Left lung (tissue), 10 donors: ENCODE data around the gene PCDHGA9. TPM values are rescaled to one million over a fixed set of nuclear protein-coding genes. Genes with fewer than 3 reads are reported as not detected.
"Not testable (repeated sequence)": the region's sequence is repeated elsewhere in the genome, so short reads cannot be mapped to it uniquely, and the experiment has no call there.

ENCODE experiments used
- ATAC-seq: fragments of 200-7000 bp; cut with Tn5 transposase; one replicate; pipeline ENCODE4 v1.9.1; 2020; ENCODE audit warnings: moderate library complexity
- DNase-seq, 4 donors: peaks; one replicate each; pipeline ENCODE4 v3.0.0-alpha.2; 2013 to 2020
- H3K27ac ChIP-seq, 2 donors: fragments of 200-600 bp; sonication (generic) in 1 of 2; one replicate each; pipeline versions ENCODE4 v1.5.0 to v1.8.0; 2020 to 2021
- H3K27me3 ChIP-seq, 2 donors: fragments of 200-600 bp; sonication (generic) in 1 of 2; one replicate each; pipeline versions ENCODE4 v1.5.0 to v1.8.0; 2020 to 2021
- H3K36me3 ChIP-seq, 2 donors: fragments of 200-600 bp; sonication (generic) in 1 of 2; one replicate each; pipeline versions ENCODE4 v1.5.0 to v1.8.0; 2020 to 2021
- H3K4me1 ChIP-seq, 2 donors: fragments of 200-600 bp; one replicate each; pipeline ENCODE4 v1.8.0; 2021
- H3K4me3 ChIP-seq, 2 donors: fragments of 200-600 bp; sonication (generic) in 1 of 2; one replicate each; pipeline versions ENCODE4 v1.5.0 to v1.8.0; 2020 to 2021; ENCODE audit warnings: mild to moderate bottlenecking in 1 of 2
- H3K9me3 ChIP-seq, 2 donors: fragments of 200-600 bp; sonication (generic) in 1 of 2; one replicate each; pipeline versions ENCODE4 v1.5.0 to v1.8.0; 2020 to 2021
- CTCF ChIP-seq, 2 donors: fragments of 200-600 bp; sonication (generic) in 1 of 2; IDR thresholded peaks; one replicate each; pipeline versions ENCODE4 v1.5.0 to v1.8.0; 2021; ENCODE audit warnings: antibody characterized with exemption in 2 of 2
- intact Hi-C, 2 donors: fragments of 100-400 bp; cut with DNase I; formaldehyde crosslinking; loops; one replicate each; pipeline versions ENCODE4 v1.11.2 to v1.14.2; 2022
- polyA plus RNA-seq, 6 donors: library from polyadenylated mRNA; unstranded; fragments of 120-200 nt; gene quantifications; one replicate each; pipeline ENCODE4 v1.2.1, GENCODE V29; 2013; ENCODE audit not compliant: insufficient read length in 6 of 6
- total RNA-seq, 2 donors: library from RNA; stranded (reverse); fragmentation: NEBNext Ultra II Directional; extraction: Animal tissue kit (Norgen Biotek cat#: 25700); gene quantifications; one replicate each; pipeline ENCODE4 v1.2.1, GENCODE V29; 2021
- donor health status: DM: no; HTN: yes; CAD: no.
- donor health status: DM: no; HTN: no; CAD: no.

Gene PCDHGA9
- total and polyA plus RNA-seq, 8 donors = 4.0 to 7.2 (median 5.7) TPM

DNA sequence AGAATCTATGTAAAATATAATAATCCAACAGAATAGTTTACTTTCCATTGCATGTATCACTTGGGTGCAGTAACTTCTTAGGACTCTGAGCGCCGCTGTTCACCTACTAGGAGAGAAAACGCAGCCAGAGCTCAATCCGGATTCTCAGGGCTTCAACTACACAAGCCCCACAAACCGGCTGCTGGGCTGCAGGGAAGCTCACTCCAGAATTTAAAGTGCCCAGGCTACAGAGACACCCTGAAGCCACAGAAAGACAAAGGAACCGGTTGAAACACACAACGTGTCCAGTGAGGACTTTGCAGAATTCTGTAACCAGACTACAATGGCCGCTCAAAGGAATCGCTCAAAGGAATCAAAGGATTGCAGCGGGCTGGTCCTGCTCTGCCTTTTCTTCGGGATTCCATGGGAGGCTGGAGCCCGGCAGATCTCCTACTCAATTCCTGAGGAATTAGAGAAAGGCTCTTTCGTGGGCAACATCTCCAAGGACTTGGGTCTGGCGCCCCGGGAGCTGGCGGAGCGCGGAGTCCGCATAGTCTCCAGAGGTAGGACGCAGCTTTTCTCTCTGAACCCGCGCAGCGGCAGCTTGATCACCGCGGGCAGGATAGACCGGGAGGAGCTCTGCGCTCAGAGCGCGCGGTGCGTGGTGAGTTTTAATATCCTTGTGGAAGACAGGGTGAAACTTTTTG is 10.4 kb downstream of the PCDHGA9 start, which contains the start of gene PCDHGA10:
Gene PCDHGA10 (plus strand): TSS at position 134 of the 686 bp plus-strand sequence. CDS start 189 bp downstream, at position 323.
- ATAC-seq = peak; percentile 71
- intact Hi-C loops = loop anchor here in 1 of 2 donors (10.0 kb wide), 2 partner anchors 112 to 152 kb away; no protein-coding TSS in a partner anchor
- Histone ChIP-seq H3K4me3 (peak within 1 kb of the TSS in 1 of 2 donors; percentile 33), H3K4me1 (peaks cover 0 to 5% of the 10 kb centered on the region in 2 donors), H3K27me3 (peaks cover 25 to 94% of the 10 kb centered on the region in 2 donors), H3K9me3 (peaks cover 0 to 63% of the 10 kb centered on the region in 2 donors), H3K27ac (no peak within 1 kb of the TSS), H3K36me3 (no peaks in the 10 kb centered on the region)
- peak in 2 of 4 donors; percentile 24 to 80 for DNase-seq
- peak; percentile 29 to 49 for TF ChIP-seq CTCF (IDR thresholded peaks at IDR 0.05)

DNA sequence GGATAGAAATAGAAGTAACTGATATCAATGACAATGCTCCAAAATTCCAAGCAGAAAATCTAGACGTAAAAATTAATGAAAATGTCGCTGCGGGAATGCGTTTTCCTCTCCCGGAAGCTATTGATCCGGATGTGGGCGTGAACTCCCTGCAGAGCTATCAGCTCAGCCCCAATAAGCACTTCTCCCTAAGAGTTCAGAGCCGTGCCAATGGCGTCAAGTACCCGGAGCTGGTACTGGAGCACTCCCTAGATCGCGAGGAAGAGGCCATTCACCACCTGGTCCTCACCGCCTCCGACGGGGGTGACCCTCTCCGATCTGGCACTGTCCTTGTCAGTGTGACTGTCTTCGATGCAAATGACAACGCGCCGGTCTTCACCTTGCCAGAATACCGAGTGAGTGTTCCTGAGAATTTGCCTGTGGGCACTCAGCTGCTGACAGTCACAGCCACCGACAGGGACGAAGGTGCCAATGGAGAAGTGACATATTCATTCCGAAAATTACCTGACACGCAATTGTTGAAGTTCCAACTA is 11.0 kb downstream of the PCDHGA9 start:
- Histone ChIP-seq H3K4me1 (peaks cover 0 to 5% of the 10 kb centered on the region in 2 donors), H3K27ac (no peak overlapping the region), H3K36me3 (no peaks in the 10 kb centered on the region), H3K27me3 (peaks cover 28 to 94% of the 10 kb centered on the region in 2 donors), H3K4me3 (peak overlapping the region in 1 of 2 donors; percentile 33), H3K9me3 (peaks cover 0 to 64% of the 10 kb centered on the region in 2 donors)
- peak in 1 of 4 donors; percentile 48 for DNase-seq
- TF ChIP-seq CTCF (IDR thresholded peaks at IDR 0.05) = no peak
- intact Hi-C loops = loop anchor here in 1 of 2 donors (10.0 kb wide), 2 partner anchors 111 to 151 kb away; no protein-coding TSS in a partner anchor
- no peak for ATAC-seq

- intact Hi-C loops = loop anchor here in 1 of 2 donors (10.0 kb wide), 2 partner anchors 110 to 150 kb away; no protein-coding TSS in a partner anchor
- Histone ChIP-seq H3K9me3 (peaks cover 6 to 64% of the 10 kb centered on the region in 2 donors), H3K27me3 (peaks cover 31 to 94% of the 10 kb centered on the region in 2 donors)
- H3K36me3 ChIP-seq, H3K4me3 ChIP-seq, H3K4me1 ChIP-seq, ATAC-seq, H3K27ac ChIP-seq: not testable (repeated sequence)
- peak in 1 of 4 donors; percentile 58 for DNase-seq
Observed at GRCh38 chr5:141414548-141415274, 12.1 kb downstream of the PCDHGA9 start.

GRCh38 chr5:141415275-141415618 is 12.7 kb downstream of the PCDHGA9 start:
- Histone ChIP-seq H3K9me3 (peaks cover 7 to 64% of the 10 kb centered on the region in 2 donors), H3K27me3 (peaks cover 29 to 94% of the 10 kb centered on the region in 2 donors)
- intact Hi-C loops = loop anchor here in 1 of 2 donors (10.0 kb wide), 2 partner anchors 110 to 150 kb away; no protein-coding TSS in a partner anchor
- not testable (repeated sequence) for H3K27ac ChIP-seq, H3K4me3 ChIP-seq, H3K36me3 ChIP-seq, H3K4me1 ChIP-seq, ATAC-seq
- DNase-seq = peak in 1 of 4 donors; percentile 43

DNA sequence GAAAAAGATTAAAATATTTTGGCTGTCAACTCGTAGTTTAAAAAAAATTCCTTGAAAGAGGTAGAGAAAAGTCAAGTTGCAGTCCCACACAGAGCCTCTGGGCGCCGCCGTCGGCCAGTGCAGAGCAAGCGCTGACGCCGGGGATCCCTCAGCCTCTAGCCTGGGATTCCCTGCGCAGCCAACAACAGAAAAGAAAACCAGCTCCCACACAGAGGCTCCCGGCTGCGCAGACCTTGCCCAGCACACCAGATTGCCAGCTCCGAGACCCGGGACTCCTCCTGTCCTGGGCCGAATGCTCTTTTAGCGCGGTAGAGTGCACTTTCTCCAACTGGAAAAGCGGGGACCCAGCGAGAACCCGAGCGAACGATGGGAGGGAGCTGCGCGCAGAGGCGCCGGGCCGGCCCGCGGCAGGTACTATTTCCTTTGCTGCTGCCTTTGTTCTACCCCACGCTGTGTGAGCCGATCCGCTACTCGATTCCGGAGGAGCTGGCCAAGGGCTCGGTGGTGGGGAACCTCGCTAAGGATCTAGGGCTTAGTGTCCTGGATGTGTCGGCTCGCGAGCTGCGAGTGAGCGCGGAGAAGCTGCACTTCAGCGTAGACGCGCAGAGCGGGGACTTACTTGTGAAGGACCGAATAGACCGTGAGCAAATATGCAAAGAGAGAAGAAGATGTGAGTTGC is 15.1 kb downstream of the PCDHGA9 start, which contains the start of gene PCDHGB7:
Gene PCDHGB7 (plus strand): TSS at position 184 of the 679 bp plus-strand sequence. CDS start 183 bp downstream, at position 367.
- Histone ChIP-seq H3K27me3 (peaks cover 39 to 99% of the 10 kb centered on the region in 2 donors), H3K4me1 (peaks cover 3 to 10% of the 10 kb centered on the region in 2 donors), H3K9me3 (peaks cover 7 to 75% of the 10 kb centered on the region in 2 donors), H3K4me3 (peak within 1 kb of the TSS; percentile 19 to 44), H3K27ac (peak within 1 kb of the TSS in 1 of 2 donors; percentile 7)
- not testable (repeated sequence) for H3K36me3 ChIP-seq
- ATAC-seq (peak; percentile 97), DNase-seq (peak; percentile 42 to 92 (median 68))
- peak; percentile 62 to 67 for TF ChIP-seq CTCF (IDR thresholded peaks at IDR 0.05)
- intact Hi-C loops = loop anchor here in 1 of 2 donors (10.0 kb wide), 2 partner anchors 107 to 147 kb away; no protein-coding TSS in a partner anchor
